Natural killer cell treated with Interleukin-12 subunit alpha and Interleukin-12 subunit beta and Interleukin-15 and Interleukin-18, amount 100 ng/mL, for 72 hours (primary cell): ENCODE measurements around the gene OXLD1. TPM values are rescaled to one million over a fixed set of nuclear protein-coding genes. Genes with fewer than 3 reads are reported as not detected.

Source experiments
- ATAC-seq, 2 donors: fragments of 150-1000 bp; cut with Tn5 transposase in 1 of 2; sonication (Bioruptor Pico), chemical (Tn5 transposase) in 1 of 2; 2 replicates each; pipeline ENCODE4 v1.10.0; 2021
- DNase-seq: peaks from one replicate; pipeline ENCODE4 v3.0.0; 2022; ENCODE audit warnings: low spot score
- H3K27ac Mint-ChIP-seq, 2 donors: 1 replicate in 1 of 2; 2 replicates in 1 of 2; pipeline ENCODE4 v1.8.0; 2022; ENCODE audit warnings: mixed read lengths in 2 of 2, mild to moderate bottlenecking in 1 of 2, moderate library complexity in 1 of 2
- H3K27me3 Mint-ChIP-seq, 2 donors: 1 replicate in 1 of 2; 2 replicates in 1 of 2; pipeline ENCODE4 v1.8.0; 2022; ENCODE audit warnings: mixed read lengths in 2 of 2
- H3K36me3 Mint-ChIP-seq: one replicate; pipeline ENCODE4 v1.8.0; 2022; ENCODE audit warnings: mixed read lengths
- H3K4me1 Mint-ChIP-seq, 2 donors: 1 replicate in 1 of 2; 2 replicates in 1 of 2; pipeline ENCODE4 v1.8.0; 2022; ENCODE audit warnings: low read depth in 2 of 2, mixed read lengths in 2 of 2, mild to moderate bottlenecking in 1 of 2
- H3K4me3 Mint-ChIP-seq: one replicate; pipeline ENCODE4 v1.8.0; 2022; ENCODE audit warnings: mixed read lengths
- H3K9me3 Mint-ChIP-seq: 2 replicates; pipeline ENCODE4 v1.8.0; 2022; ENCODE audit warnings: mixed read lengths
- total RNA-seq, 2 donors: library from RNA; stranded (reverse); gene quantifications; one replicate each; pipeline ENCODE4 v1.2.3, GENCODE V29; 2022

The OXLD1 gene
- total RNA-seq, 2 donors from 2014 or later = 35.2 to 45.6 TPM

DNA sequence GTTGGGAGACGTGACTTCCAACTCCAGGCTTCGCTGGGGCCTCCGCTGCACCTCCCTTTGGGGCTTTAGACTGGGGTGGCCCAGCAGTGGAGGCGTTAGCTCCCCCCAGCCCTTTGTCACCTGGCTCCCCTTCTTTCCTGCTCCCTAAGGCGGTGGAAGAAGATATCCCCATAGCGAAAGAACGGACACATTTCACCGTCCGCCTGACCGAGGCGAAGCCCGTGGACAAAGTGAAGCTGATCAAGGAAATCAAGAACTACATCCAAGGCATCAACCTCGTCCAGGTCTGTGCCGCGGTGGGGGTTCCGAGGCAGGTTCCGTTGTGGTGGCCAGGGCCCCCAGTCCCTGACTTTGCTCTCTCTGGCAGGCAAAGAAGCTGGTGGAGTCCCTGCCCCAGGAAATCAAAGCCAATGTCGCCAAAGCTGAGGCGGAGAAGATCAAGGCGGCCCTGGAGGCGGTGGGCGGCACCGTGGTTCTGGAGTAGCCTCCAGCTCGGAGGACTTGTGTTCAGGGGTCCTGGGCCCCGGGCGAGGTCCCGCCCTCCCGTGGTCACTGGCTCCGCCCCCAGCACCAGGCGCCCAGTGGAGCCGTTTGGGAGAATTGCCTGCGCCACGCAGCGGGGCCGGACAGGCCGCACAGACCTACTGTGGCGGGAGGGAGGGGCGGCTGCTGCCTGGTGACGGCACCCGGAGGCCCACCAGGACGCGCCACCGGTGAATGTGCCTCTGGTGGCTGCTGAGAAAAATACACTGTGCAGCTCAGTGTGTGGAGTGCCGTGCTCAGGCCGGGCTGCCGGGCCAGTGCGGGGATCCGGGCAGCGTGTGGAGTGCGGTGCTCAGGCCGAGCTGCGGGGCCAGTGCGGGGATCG is 40.6 kb upstream of the OXLD1 start:
- no peak overlapping the region for H3K27ac Mint-ChIP-seq
- H3K36me3 Mint-ChIP-seq = peaks cover 4% of the 10 kb centered on the region
- H3K27me3 Mint-ChIP-seq = no peaks in the 10 kb centered on the region
- H3K4me3 Mint-ChIP-seq = no peak overlapping the region
- H3K9me3 Mint-ChIP-seq = no peaks in the 10 kb centered on the region
- no peak for DNase-seq
- H3K4me1 Mint-ChIP-seq = peaks cover 11 to 15% of the 10 kb centered on the region in 2 donors
- ATAC-seq = no peak

DNA sequence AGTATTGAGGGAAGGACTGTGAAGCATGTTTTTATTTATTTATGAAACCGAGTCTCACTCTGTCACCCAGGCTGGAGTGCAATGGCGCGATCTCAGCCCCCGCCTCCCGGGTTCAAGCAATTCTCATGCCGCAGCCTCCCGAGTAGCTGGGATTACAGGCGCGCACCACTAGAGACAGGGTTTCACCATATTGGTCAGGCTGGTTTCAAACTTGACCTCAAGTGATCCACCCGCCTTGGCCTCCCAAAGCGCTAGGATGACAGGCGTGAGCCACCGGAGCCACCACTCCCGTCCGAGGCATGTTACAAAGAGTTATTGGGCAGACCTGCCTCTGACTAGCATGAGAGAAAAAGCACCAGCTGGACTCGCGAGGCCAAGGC is 39.8 kb upstream of the OXLD1 start:
- Mint-ChIP-seq H3K27me3 (no peaks in the 10 kb centered on the region), H3K4me1 (peaks cover 15 to 19% of the 10 kb centered on the region in 2 donors), H3K9me3 (no peaks in the 10 kb centered on the region), H3K27ac (peak overlapping the region in 1 of 2 donors; percentile 23), H3K4me3 (no peak overlapping the region), H3K36me3 (peaks cover 4% of the 10 kb centered on the region)
- DNase-seq = no peak
- no peak for ATAC-seq

DNA sequence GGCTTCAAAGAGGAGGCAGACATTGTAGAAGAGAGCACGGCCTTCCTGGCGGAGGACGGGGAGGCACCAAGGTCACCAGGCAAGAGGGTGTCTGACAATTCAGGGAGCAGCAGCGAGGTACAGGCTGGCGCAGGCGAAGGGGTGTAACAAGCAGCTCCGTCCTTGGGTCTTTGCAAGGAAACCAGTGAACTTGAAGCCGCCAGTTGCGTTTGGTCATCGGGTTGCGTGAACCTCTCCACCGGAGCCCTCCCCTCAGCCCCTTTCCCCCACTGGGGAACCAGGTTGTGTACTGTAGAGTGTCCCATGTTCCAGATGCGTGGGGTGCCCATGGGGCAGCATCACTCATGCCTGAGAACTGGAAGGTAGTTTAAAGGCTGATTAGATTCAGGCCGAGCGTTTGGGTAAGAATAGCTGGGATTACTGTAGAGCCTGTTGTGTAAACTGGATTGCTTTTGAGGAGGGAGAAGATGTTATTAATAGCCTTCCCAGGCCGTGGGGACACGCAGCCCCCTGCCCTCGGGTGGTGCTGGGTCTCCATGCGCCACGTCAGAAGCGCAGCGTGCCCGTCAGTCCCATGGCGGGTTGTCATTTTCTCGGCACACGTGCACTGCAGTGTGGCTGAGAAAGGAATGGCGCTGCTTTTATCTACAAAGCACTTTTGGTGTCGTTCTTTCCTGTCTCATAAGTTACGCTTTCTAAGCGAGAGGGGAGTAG is 39.3 kb upstream of the OXLD1 start:
- Mint-ChIP-seq H3K36me3 (peaks cover 4% of the 10 kb centered on the region), H3K9me3 (no peaks in the 10 kb centered on the region), H3K4me1 (peaks cover 16 to 19% of the 10 kb centered on the region in 2 donors), H3K27me3 (no peaks in the 10 kb centered on the region), H3K4me3 (no peak overlapping the region), H3K27ac (peak overlapping the region in 1 of 2 donors; percentile 23)
- no peak for DNase-seq
- ATAC-seq = no peak

DNA sequence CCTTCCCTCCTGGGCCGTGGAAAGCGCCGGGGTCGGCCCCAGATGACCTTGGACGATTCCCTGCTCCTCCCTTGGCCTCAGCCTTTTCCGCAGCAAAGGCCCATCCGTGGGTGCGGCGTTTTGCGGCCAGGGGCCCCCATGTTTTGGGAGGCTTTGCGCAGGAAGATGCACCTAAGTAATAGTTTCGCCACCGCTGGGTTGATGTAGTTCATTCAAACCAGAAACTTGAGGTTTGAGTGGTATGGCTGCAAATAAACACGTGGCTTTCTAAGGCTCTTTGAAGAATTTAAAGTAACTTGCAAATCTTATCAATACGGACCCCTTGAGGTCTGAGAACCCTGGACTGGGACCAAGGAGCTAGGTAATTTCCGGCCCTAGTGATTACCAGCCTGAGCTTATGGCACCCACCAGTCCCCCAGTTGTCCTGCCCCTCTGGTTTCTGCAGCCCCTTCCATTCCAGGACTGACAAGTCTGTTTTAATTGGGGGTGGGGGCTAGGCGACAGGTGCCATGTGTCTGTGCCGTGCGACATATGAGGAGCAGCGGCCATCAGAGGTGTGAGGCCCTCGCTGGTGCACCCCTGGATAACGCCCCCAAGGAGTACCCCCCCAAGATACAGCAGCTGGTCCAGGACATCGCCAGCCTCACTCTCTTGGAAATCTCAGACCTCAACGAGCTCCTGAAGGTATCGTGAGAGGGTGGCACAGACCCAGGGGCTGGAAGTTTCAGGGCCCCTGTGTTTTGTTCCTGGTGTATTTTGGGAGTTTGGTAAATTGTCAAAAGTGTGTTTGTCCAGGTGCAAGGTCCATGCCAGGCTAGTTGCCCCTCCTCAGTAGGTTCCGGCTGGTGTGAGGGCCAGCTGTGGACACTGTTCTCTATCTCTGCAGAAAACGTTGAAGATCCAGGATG is 37.6 kb upstream of the OXLD1 start:
- peaks cover 4% of the 10 kb centered on the region for H3K36me3 Mint-ChIP-seq
- H3K4me3 Mint-ChIP-seq = peak overlapping the region; percentile 66
- H3K4me1 Mint-ChIP-seq = peaks cover 15 to 18% of the 10 kb centered on the region in 2 donors
- peak overlapping the region in 1 of 2 donors; percentile 61 for H3K27ac Mint-ChIP-seq
- no peaks in the 10 kb centered on the region for H3K27me3 Mint-ChIP-seq
- no peaks in the 10 kb centered on the region for H3K9me3 Mint-ChIP-seq
- ATAC-seq = no peak
- DNase-seq = no peak

- peak within 1 kb of the TSS; percentile 94 for H3K4me3 Mint-ChIP-seq
- H3K4me1 Mint-ChIP-seq = peaks cover 15 to 20% of the 10 kb centered on the region in 2 donors
- H3K27me3 Mint-ChIP-seq = no peaks in the 10 kb centered on the region
- H3K9me3 Mint-ChIP-seq = no peaks in the 10 kb centered on the region
- peak; percentile 94 for DNase-seq
- peak within 1 kb of the TSS; percentile 95 to 97 for H3K27ac Mint-ChIP-seq
- peaks cover 4% of the 10 kb centered on the region for H3K36me3 Mint-ChIP-seq
- peak; percentile 94 to 96 for ATAC-seq
These were observed 36.7 kb upstream of the OXLD1 start, which contains the start of gene MRPL12 for GRCh38 chr17:81702934-81703746. Gene MRPL12, plus strand, starts transcription at chr17:81703367. Its CDS starts 135 bp downstream, at chr17:81703502.

DNA sequence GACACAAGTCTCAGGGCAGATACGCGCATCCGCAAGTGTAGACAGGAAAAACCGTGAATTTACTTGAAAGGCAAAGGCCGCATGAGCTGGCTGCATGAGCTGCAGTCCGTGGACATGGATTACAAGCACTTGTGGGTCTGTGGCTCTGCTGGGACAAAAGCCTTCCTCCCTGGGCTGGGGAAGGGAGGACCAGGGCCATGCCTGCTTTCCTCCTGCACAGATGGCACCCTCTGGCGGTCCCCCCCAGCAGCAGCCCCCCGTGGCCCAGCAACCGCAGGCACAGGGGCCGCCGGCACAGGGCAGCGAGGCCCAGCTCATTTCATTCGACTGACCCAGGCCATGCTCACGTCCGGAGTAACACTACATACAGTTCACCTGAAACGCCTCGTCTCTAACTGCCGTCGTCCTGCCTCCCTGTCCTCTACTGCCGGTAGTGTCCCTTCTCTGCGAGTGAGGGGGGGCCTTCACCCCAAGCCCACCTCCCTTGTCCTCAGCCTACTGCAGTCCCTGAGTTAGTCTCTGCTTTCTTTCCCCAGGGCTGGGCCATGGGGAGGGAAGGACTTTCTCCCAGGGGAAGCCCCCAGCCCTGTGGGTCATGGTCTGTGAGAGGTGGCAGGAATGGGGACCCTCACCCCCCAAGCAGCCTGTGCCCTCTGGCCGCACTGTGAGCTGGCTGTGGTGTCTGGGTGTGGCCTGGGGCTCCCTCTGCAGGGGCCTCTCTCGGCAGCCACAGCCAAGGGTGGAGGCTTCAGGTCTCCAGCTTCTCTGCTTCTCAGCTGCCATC is 35.1 kb upstream of the OXLD1 start:
- no peaks in the 10 kb centered on the region for H3K27me3 Mint-ChIP-seq
- peaks cover 15 to 22% of the 10 kb centered on the region in 2 donors for H3K4me1 Mint-ChIP-seq
- peaks cover 9% of the 10 kb centered on the region for H3K36me3 Mint-ChIP-seq
- DNase-seq (no peak), ATAC-seq (no peak)
- peak overlapping the region; percentile 94 for H3K4me3 Mint-ChIP-seq
- H3K27ac Mint-ChIP-seq = peak overlapping the region; percentile 56 to 95
- no peaks in the 10 kb centered on the region for H3K9me3 Mint-ChIP-seq

DNA sequence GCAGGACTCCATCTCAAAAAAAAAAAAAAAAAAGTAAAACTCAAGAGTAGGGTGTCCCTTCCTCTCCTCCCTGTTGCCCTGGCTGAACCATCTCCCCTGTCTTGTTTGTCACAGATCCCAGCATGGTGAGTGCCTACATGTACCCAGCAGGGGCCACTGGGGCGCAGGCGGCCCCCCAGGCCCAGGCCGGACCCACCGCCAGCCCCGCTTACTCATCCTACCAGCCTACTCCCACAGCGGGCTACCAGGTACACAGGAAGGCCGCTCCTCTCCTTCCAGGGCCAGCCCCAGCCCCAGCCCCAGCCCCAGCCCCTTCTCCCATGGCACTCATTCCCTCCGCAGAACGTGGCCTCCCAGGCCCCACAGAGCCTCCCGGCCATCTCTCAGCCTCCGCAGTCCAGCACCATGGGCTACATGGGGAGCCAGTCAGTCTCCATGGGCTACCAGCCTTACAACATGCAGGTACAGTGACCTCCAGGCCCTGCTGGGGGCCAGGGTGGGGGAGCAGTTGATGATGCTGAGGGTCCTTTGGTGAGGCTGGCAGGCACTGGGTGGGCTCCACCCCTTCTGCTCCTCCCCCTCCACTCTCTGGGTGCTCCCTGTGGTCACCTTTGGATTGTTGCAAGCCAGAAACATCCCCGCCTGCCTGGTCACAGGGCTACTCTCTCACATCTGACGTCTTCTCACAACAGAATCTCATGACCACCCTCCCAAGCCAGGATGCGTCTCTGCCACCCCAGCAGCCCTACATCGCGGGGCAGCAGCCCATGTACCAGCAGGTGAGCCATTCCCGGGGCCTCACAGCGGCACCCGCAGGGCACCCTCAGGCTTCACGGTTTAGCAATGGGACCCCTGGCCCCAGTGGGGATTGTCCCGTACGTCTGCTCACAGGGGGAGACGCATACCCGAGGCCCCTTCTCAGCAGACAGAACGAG is 34.2 kb upstream of the OXLD1 start:
- Mint-ChIP-seq H3K27me3 (no peaks in the 10 kb centered on the region), H3K27ac (peak overlapping the region; percentile 56 to 95), H3K36me3 (peaks cover 7% of the 10 kb centered on the region), H3K4me1 (peaks cover 15 to 22% of the 10 kb centered on the region in 2 donors), H3K9me3 (no peaks in the 10 kb centered on the region), H3K4me3 (peak overlapping the region; percentile 36)
- ATAC-seq (no peak), DNase-seq (no peak)

DNA sequence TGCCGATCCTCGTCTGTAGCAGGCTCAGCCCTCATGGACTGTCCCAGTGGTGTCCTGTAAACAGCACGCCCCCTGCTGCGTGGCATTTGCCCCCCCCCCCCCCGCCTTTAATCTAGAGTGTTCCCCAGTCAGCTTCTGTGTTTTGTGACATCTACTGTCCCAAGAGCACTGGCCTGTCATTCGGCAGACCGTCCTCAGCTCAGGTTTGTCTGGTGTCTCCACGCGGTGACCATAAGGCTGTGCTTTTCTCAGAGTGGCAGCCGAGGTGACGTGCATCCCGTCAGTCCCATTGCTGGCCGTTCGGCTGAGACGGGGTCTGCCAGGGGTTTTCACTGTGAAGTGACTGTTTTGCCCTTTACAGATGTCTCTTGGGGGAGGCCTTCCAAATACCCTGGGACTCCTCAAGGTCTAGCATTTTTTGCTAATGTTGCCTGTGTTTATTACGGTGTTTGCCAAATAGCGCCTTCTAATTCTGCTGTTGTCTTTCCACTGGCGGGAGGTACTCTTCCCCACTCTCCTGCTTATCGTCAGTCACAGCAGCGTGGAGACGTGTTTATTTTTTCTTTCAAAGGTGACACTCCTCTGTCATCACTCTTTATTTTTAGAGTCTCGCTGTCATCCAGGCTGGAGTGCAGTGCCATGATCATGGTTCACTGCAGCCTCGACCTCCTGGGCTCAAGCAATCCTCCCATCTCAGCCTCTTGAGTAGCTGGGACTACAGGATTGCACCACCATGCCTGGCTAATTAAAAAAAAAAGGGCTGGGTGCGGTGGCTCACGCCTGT is 31.0 kb upstream of the OXLD1 start:
- no peaks in the 10 kb centered on the region for H3K9me3 Mint-ChIP-seq
- H3K36me3 Mint-ChIP-seq = peaks cover 4% of the 10 kb centered on the region
- ATAC-seq = no peak

GRCh38 chr17:81696218-81696941 is 30.0 kb upstream of the OXLD1 start:
- no peaks in the 10 kb centered on the region for H3K9me3 Mint-ChIP-seq
- no peaks in the 10 kb centered on the region for H3K27me3 Mint-ChIP-seq
- no peak for DNase-seq
- ATAC-seq = no peak
- no peak overlapping the region for H3K27ac Mint-ChIP-seq
- peaks cover 4% of the 10 kb centered on the region for H3K36me3 Mint-ChIP-seq
- peaks cover 4 to 11% of the 10 kb centered on the region in 2 donors for H3K4me1 Mint-ChIP-seq
- no peak overlapping the region for H3K4me3 Mint-ChIP-seq

More for the DNA sequence above, 31.0 kb upstream of the OXLD1 start:
- DNase-seq = no peak
- H3K4me3 Mint-ChIP-seq = no peak overlapping the region
- H3K27ac Mint-ChIP-seq = no peak overlapping the region
- H3K27me3 Mint-ChIP-seq = no peaks in the 10 kb centered on the region
- peaks cover 8 to 15% of the 10 kb centered on the region in 2 donors for H3K4me1 Mint-ChIP-seq

DNA sequence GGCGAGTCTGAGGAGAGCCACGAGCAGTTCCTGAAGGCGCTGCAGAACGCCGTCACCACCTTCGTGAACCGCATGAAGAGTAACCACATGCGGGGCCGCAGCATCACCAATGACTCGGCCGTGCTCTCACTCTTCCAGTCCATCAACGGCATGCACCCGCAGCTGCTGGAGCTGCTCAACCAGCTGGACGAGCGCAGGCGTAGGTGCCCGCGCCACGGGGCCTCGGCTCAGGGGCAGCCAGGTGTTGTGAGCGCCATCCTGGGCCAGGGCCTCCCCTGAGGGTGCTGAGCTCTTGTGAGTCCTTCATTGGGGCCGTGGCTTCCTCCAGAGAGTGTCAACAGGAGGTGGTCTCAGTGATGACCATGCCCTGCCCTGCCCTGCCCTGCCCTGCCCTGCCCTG is 29.4 kb upstream of the OXLD1 start:
- ATAC-seq = no peak
- H3K4me1 Mint-ChIP-seq = peaks cover under 1 to 13% of the 10 kb centered on the region in 2 donors
- no peak overlapping the region for H3K27ac Mint-ChIP-seq

More for the DNA sequence above, 29.4 kb upstream of the OXLD1 start:
- H3K36me3 Mint-ChIP-seq = peaks cover 4% of the 10 kb centered on the region
- H3K27me3 Mint-ChIP-seq = no peaks in the 10 kb centered on the region
- no peaks in the 10 kb centered on the region for H3K9me3 Mint-ChIP-seq
- DNase-seq = no peak
- no peak overlapping the region for H3K4me3 Mint-ChIP-seq
